Tibial nerve (tissue), 4 donors: ENCODE measurements around the gene ZNF280B. TPM values are rescaled to one million over a fixed set of nuclear protein-coding genes. Genes with fewer than 3 reads are reported as not detected.
"Not testable (repeated sequence)": the region's sequence is repeated elsewhere in the genome, so short reads cannot be mapped to it uniquely, and the experiment has no call there.

Experiments
- DNase-seq, 2 donors: peaks; one replicate each; pipeline ENCODE4 v3.0.0-alpha.2; 2019; ENCODE audit warnings: low spot score in 2 of 2
- H3K27ac ChIP-seq, 4 donors: fragments of 200-600 bp; sonication (generic) in 3 of 4; one replicate each; pipeline ENCODE4 v1.5.1; 2017 to 2019; ENCODE audit warnings: mild to moderate bottlenecking in 1 of 4
- H3K27me3 ChIP-seq, 2 donors: fragments of 200-600 bp; sonication (generic) in 1 of 2; one replicate each; pipeline versions ENCODE4 v1.5.1 to v1.6.0; 2017 to 2019
- H3K36me3 ChIP-seq, 3 donors: fragments of 200-600 bp; sonication (generic); one replicate each; pipeline ENCODE4 v1.5.1; 2018 to 2019
- H3K4me1 ChIP-seq, 4 donors: fragments of 200-600 bp; sonication (generic) in 3 of 4; one replicate each; pipeline ENCODE4 v1.5.1; 2017 to 2019
- H3K4me3 ChIP-seq, 4 donors: fragments of 200-600 bp; sonication (generic) in 3 of 4; one replicate each; pipeline ENCODE4 v1.5.1; 2017 to 2019; ENCODE audit warnings: mild to moderate bottlenecking in 1 of 4, moderate library complexity in 1 of 4
- H3K9me3 ChIP-seq, 4 donors: fragments of 200-600 bp; sonication (generic) in 3 of 4; one replicate each; pipeline ENCODE4 v1.5.1; 2017 to 2019
- CTCF ChIP-seq, 5 experiments: fragments of 200-600 bp in 3 of 5; fragments of 450-650 bp in 2 of 5; sonication (generic) in 3 of 5; IDR thresholded peaks; one replicate each; pipeline ENCODE4 v1.5.1; 2016 to 2019; ENCODE audit warnings: antibody characterized with exemption in 5 of 5, mild to moderate bottlenecking in 3 of 5, moderate library complexity in 2 of 5
- EP300 ChIP-seq, 2 donors: sonication (generic); formaldehyde crosslinking; IDR thresholded peaks; one replicate each; pipeline ENCODE4 v1.6.1; 2017; ENCODE audit warnings: antibody characterized with exemption in 2 of 2, mild to moderate bottlenecking in 1 of 2
- POLR2A ChIP-seq, 2 donors: fragments of 450-650 bp; IDR thresholded peaks; one replicate each; pipeline ENCODE4 v1.6.1; 2017; ENCODE audit warnings: antibody characterized with exemption in 2 of 2, mild to moderate bottlenecking in 2 of 2, moderate library complexity in 2 of 2
- WGBS, 2 donors: methylation state at CpG; one replicate each; pipeline ENCODE4 v1.1.5; 2018; 5-methylcytosine and 5-hydroxymethylcytosine counted together
- total RNA-seq, 4 donors: library from RNA; depleted of rRNA; stranded (reverse); fragments of >200 nt; gene quantifications; one replicate each; pipeline ENCODE4 v1.1.0, GENCODE V29; 2016

The ZNF280B gene
- total RNA-seq, 4 donors from 2014 or later: under 0.01 to 0.44 (median 0.30) TPM; not detected in 1

- H3K4me1 ChIP-seq: no peaks in the 10 kb centered on the region
- 84 to 87% methylated on average over 7 of the region's 7 CpGs for WGBS, 2 donors
- H3K9me3 ChIP-seq: peaks cover 0 to 18% (median 0%) of the 10 kb centered on the region in 4 donors
- H3K36me3 ChIP-seq: no peaks in the 10 kb centered on the region
- no peak for DNase-seq
- TF ChIP-seq POLR2A (IDR thresholded peaks at IDR 0.05) (no peak), EP300 (IDR thresholded peaks at IDR 0.05) (no peak), CTCF (IDR thresholded peaks at IDR 0.05) (no peak)
- no peak overlapping the region for H3K4me3 ChIP-seq
- H3K27me3 ChIP-seq: no peaks in the 10 kb centered on the region
- no peak overlapping the region for H3K27ac ChIP-seq
Observed at GRCh38 chr22:22442928-22443709, 65.4 kb downstream of the ZNF280B start.

GRCh38 chr22:22441626-22442025, 66.9 kb downstream of the ZNF280B start:
- H3K27ac ChIP-seq, DNase-seq, H3K27me3 ChIP-seq, H3K36me3 ChIP-seq, H3K4me1 ChIP-seq, H3K4me3 ChIP-seq: not testable (repeated sequence)
- H3K9me3 ChIP-seq: peaks cover 0 to 18% (median 0%) of the 10 kb centered on the region in 4 donors
- 91 to 97% methylated on average over 17 to 23 of the region's 28 CpGs for WGBS, 2 donors

DNA sequence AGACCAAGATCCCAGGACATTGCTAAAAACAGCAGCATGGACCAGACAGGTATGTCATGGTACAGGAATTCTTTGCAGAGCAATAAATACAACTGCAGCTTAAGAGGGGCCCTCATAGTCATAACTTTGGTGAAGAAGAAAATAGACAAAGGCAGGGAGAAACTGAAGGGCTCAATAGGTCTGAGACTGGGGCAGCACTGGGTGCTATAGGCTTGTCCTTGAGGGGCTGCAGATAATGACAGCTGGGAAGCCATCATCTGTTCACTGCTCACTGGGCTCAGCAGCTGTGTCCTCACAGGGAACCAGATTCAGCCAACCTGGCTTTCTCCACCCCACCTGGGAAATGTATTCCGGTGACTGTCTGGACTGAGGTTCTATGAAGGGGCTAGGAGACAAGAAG, 68.4 kb downstream of the ZNF280B start:
- Histone ChIP-seq H3K27me3 (no peaks in the 10 kb centered on the region), H3K36me3 (no peaks in the 10 kb centered on the region), H3K27ac (no peak overlapping the region), H3K9me3 (peaks cover 0 to 18% (median 0%) of the 10 kb centered on the region in 4 donors), H3K4me1 (no peaks in the 10 kb centered on the region), H3K4me3 (no peak overlapping the region)
- WGBS, 2 donors: 94 to 100% methylated on average over 1 of the region's 1 CpG
- no peak for DNase-seq
- no peak for TF ChIP-seq CTCF (IDR thresholded peaks at IDR 0.05)

Other genes starting within 250 kb of the ZNF280B start
- gene ZNF280A, start 11.5 kb upstream of the ZNF280B start, total RNA-seq: under 1 TPM in 2 of 4 donors, not detected in 2; 0.21 to 0.59 TPM
- not detected for gene PRAME, start 50.5 kb upstream of the ZNF280B start, total RNA-seq
- gene GGTLC2, start 135.9 kb upstream of the ZNF280B start, total RNA-seq: not detected